ACC112 (cell line): ENCODE measurements around the gene SELENOO.

Experiments
- H2AFZ ChIP-seq: fragments of 200-600 bp; sonication (generic); one replicate; pipeline ENCODE4 v1.6.0; 2017; ENCODE audit warnings: antibody characterized with exemption, low read length; ENCODE audit not compliant: unreplicated experiment
- H3K27ac ChIP-seq: fragments of 200-600 bp; sonication (generic); 2 replicates; pipeline ENCODE4 v1.5.1; 2014; ENCODE audit warnings: low read depth, mild to moderate bottlenecking, antibody characterized with exemption, low read length, moderate library complexity
- H3K27me3 ChIP-seq: fragments of 200-600 bp; sonication (generic); 2 replicates; pipeline ENCODE4 v1.6.1; 2014; ENCODE audit warnings: mild to moderate bottlenecking, antibody characterized with exemption, low read length, moderate library complexity, mixed read lengths; ENCODE audit not compliant: insufficient read depth
- H3K36me3 ChIP-seq: fragments of 200-600 bp; sonication (generic); 2 replicates; pipeline ENCODE4 v1.6.1; 2016; ENCODE audit warnings: mild to moderate bottlenecking, antibody characterized with exemption, low read length, moderate library complexity, mixed read lengths; ENCODE audit not compliant: insufficient read depth
- H3K4me1 ChIP-seq: fragments of 200-600 bp; sonication (generic); one replicate; pipeline ENCODE4 v1.6.1; 2016; ENCODE audit warnings: low read length, mixed read lengths; ENCODE audit not compliant: insufficient read depth, unreplicated experiment, control insufficient read depth
- H3K4me3 ChIP-seq: fragments of 200-600 bp; sonication (generic); 2 replicates; pipeline ENCODE4 v1.5.1; 2014; ENCODE audit warnings: mild to moderate bottlenecking, low read depth, low read length
- H3K79me2 ChIP-seq: fragments of 200-600 bp; sonication (generic); one replicate; pipeline ENCODE4 v1.6.0; 2016; ENCODE audit warnings: low read length; ENCODE audit not compliant: control insufficient read depth, unreplicated experiment, insufficient read depth

SELENOO gene

DNA sequence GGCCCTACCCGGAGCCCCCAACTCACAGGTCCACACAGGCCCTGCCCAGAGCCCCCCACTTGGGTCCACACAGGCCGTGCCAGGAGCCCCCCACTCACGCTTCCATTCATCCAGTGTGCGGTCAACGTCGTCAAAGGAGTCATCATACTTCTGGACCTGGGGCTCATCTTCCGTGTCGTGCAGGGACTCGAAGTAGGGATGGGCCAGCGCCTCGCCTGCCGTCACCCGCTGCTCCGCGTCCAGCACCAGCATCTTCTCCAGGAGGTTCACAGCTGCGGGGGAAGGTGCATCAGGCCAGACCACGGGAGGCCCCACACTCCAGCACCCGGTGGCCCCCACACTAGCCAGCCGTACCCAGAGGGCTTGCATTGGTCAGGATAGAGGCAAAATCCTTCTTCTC, 54.3 kb downstream of the SELENOO start:
- Histone ChIP-seq H3K36me3 (no peaks in the 10 kb centered on the region), H3K4me1 (peaks cover 2% of the 10 kb centered on the region), H2AFZ (no peak overlapping the region), H3K27ac (no peak overlapping the region), H3K79me2 (peaks cover 9% of the 10 kb centered on the region), H3K27me3 (no peaks in the 10 kb centered on the region), H3K4me3 (no peak overlapping the region)

DNA sequence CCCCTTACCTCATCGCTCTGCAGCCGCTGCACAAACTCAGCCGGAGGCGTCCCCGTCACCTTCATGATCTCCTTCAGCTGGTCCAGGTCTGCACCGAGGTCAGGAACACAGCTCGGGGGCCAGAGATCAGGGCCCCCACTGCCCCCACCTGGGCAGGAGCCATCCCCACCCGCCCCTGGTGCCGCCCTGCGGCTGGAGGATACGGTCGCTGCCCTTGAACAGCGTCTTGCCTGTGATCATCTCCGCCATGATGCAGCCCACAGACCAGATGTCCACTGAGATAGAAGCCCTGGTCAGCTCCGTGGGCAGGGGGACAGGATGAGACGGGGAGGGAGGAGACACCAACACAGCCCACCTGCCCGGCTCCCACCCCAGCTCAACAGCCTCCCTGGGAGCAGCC, 54.8 kb downstream of the SELENOO start:
- no peaks in the 10 kb centered on the region for H3K27me3 ChIP-seq
- H3K4me3 ChIP-seq = no peak overlapping the region
- no peaks in the 10 kb centered on the region for H3K36me3 ChIP-seq
- peaks cover 10% of the 10 kb centered on the region for H3K79me2 ChIP-seq
- no peak overlapping the region for H3K27ac ChIP-seq
- no peak overlapping the region for H2AFZ ChIP-seq
- no peaks in the 10 kb centered on the region for H3K4me1 ChIP-seq

DNA sequence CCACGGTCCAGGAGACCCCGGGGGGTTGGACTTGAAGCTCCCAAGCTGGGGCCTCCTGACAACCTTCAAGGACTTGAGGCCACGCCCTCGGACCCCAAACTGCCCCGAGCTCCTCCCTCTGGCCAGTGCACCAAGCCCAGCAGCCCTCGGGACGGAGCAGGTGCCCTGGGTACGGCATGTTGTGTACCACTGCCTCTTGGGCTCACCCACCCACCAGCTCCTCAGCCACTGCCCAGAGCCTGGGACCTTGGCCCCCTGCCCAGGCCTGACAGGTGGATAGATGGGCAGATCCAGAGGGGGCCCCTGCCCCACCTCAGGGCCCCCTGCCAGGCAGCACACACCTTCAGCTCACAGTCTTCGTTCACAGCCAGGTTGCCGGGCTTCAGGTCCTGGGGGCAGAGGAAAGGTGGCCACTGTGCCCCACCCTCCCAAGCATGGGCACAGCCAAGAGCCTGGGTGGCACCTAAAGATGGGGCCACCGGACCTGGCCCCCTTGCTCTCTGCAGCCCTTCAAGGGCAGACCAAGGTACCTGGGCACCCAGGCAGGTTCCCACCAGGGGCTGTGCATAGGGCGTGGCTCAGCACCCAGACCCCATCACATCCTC, 55.5 kb downstream of the SELENOO start:
- Histone ChIP-seq H3K36me3 (no peaks in the 10 kb centered on the region), H2AFZ (no peak overlapping the region), H3K79me2 (peaks cover 10% of the 10 kb centered on the region), H3K4me3 (no peak overlapping the region), H3K4me1 (no peaks in the 10 kb centered on the region), H3K27ac (no peak overlapping the region), H3K27me3 (no peaks in the 10 kb centered on the region)

GRCh38 chr22:50257041-50257440, 56.2 kb downstream of the SELENOO start:
- peaks cover 10% of the 10 kb centered on the region for H3K79me2 ChIP-seq
- H3K4me3 ChIP-seq = no peak overlapping the region
- H3K27me3 ChIP-seq = no peaks in the 10 kb centered on the region
- no peak overlapping the region for H3K27ac ChIP-seq
- peaks cover 1% of the 10 kb centered on the region for H3K4me1 ChIP-seq
- no peak overlapping the region for H2AFZ ChIP-seq
- no peaks in the 10 kb centered on the region for H3K36me3 ChIP-seq

DNA sequence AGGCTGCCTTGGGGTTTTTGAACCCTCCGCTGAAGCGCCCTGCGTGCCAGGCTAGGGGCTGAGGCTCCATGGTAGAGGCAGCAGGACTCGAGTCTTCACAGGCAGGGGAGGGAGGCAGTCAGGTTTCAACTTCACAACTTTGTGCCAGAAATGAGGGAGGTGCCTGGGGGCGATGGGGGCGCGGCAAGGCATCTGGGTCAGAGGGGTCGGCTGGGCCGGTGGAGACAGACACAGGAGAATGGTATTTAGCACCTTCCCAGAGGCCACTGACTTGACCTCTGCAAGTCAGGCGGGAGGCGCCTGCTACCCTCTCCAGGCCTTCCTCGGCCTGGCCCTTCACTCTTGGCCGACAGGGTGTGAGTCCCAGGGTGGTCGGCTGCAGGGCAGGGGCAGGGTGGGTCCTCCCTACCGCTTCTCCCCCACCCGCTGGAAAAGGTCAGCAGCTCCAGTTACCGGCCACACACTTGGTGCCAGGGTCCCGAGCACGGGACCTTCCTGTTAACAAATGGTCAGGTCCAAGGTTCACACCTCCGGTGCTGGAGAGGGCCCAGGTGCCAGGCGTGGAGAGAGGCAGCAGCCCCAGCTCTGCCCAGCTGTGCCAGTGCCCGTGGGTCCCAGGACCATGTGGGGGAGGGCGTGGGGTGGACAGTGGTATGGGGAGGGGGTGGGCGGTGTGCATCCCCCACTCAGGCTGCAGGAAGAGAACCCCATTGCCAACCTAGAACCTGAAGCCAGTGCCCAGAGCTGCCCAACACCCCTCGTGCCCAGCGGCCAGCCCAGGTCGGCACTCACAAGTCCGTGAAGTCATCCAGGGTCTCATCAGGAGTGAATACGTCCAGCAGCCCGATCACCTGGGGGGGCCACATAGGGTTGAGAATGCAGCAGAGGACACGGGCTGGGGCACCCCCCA, 56.9 kb downstream of the SELENOO start:
- Histone ChIP-seq H3K79me2 (peaks cover 10% of the 10 kb centered on the region), H3K4me3 (no peak overlapping the region), H2AFZ (no peak overlapping the region), H3K4me1 (peaks cover 8% of the 10 kb centered on the region), H3K27ac (no peak overlapping the region), H3K36me3 (no peaks in the 10 kb centered on the region), H3K27me3 (no peaks in the 10 kb centered on the region)

GRCh38 chr22:50258361-50259292, 57.8 kb downstream of the SELENOO start:
- Histone ChIP-seq H3K36me3 (no peaks in the 10 kb centered on the region), H3K4me3 (no peak overlapping the region), H3K79me2 (peaks cover 10% of the 10 kb centered on the region), H3K4me1 (peaks cover 14% of the 10 kb centered on the region), H2AFZ (no peak overlapping the region), H3K27me3 (no peaks in the 10 kb centered on the region), H3K27ac (no peak overlapping the region)

- H3K27ac ChIP-seq = no peak overlapping the region
- H3K36me3 ChIP-seq = no peaks in the 10 kb centered on the region
- H3K4me1 ChIP-seq = peaks cover 14% of the 10 kb centered on the region
- no peak overlapping the region; the same call in 1 of the 2 replicates for H3K4me3 ChIP-seq
- H3K27me3 ChIP-seq = no peaks in the 10 kb centered on the region
- no peak overlapping the region for H2AFZ ChIP-seq
- H3K79me2 ChIP-seq = peaks cover 10% of the 10 kb centered on the region
These were observed 58.5 kb downstream of the SELENOO start for GRCh38 chr22:50259302-50259701.

DNA sequence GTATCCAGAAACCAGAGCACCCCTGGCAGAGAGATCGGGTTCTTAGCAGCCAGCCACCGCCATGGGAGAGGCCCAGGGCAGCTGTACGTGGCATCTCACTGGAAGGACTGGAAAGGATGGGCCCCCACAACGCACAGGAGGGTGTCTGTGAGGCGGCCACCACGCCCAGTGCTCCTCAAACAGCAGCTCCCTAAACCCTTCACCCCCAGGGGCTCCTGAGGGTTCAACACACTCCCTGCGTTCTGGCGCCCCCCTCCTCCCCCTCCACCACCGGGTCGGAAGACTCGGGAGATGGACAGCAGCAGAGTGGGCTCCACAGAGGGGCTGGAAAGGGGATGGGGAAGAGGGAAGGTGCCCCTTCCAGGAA, 59.6 kb downstream of the SELENOO start:
- no peak overlapping the region for H2AFZ ChIP-seq
- H3K4me1 ChIP-seq = peaks cover 14% of the 10 kb centered on the region
- no peaks in the 10 kb centered on the region for H3K27me3 ChIP-seq
- H3K4me3 ChIP-seq = peak overlapping the region; percentile 80
- H3K27ac ChIP-seq = peak overlapping the region; percentile 22; the same call in 1 of the 2 replicates
- peaks cover 10% of the 10 kb centered on the region for H3K79me2 ChIP-seq
- H3K36me3 ChIP-seq = no peaks in the 10 kb centered on the region

- H3K27ac ChIP-seq = peak overlapping the region; percentile 22; the same call in 1 of the 2 replicates
These were observed 60.2 kb downstream of the SELENOO start for GRCh38 chr22:50260801-50261614.

More at GRCh38 chr22:50260801-50261614, 60.2 kb downstream of the SELENOO start:
- H3K4me1 ChIP-seq = peaks cover 14% of the 10 kb centered on the region
- H3K27me3 ChIP-seq = no peaks in the 10 kb centered on the region
- H3K4me3 ChIP-seq = peak overlapping the region; percentile 80
- H3K36me3 ChIP-seq = no peaks in the 10 kb centered on the region
- no peak overlapping the region for H2AFZ ChIP-seq
- H3K79me2 ChIP-seq = peaks cover 10% of the 10 kb centered on the region
